HG02885 (cell line): ENCODE results near the gene TOMM40L.
A peak's percentile ranks its signal among the peaks of the same experiment; 100 is the strongest.
"Not testable (repeated sequence)": the region's sequence is repeated elsewhere in the genome, so short reads cannot be mapped to it uniquely, and the experiment has no call there.

ENCODE experiments used
- ATAC-seq: cut with Tn5 transposase; IDR thresholded peaks from one replicate; pipeline ENCODE4 v1.9.1; 2021; ENCODE audit warnings: mild to moderate bottlenecking; ENCODE audit not compliant: unreplicated experiment, poor library complexity

TOMM40L gene

GRCh38 chr1:161218301-161219077 is 7.4 kb upstream of the TOMM40L start:
- no peak for ATAC-seq

- ATAC-seq = no peak
Measured at GRCh38 chr1:161219078-161219892, 6.6 kb upstream of the TOMM40L start.

GRCh38 chr1:161220002-161220401 is 5.9 kb upstream of the TOMM40L start:
- no peak for ATAC-seq

GRCh38 chr1:161222175-161223019 is 3.5 kb upstream of the TOMM40L start:
- no peak for ATAC-seq

- ATAC-seq = no peak
Measured at GRCh38 chr1:161223805-161224694, 1.8 kb upstream of the TOMM40L start.

GRCh38 chr1:161224695-161225087 is 1.2 kb upstream of the TOMM40L start:
- not testable (repeated sequence) for ATAC-seq

- ATAC-seq = no peak
Measured at GRCh38 chr1:161225178-161225533, 704 bp upstream of the TOMM40L start.

- no peak for ATAC-seq
Measured at GRCh38 chr1:161226320-161226711, 456 bp downstream of the TOMM40L start.

GRCh38 chr1:161226759-161227158 is 899 bp downstream of the TOMM40L start:
- no peak for ATAC-seq

- peak; percentile 36 for ATAC-seq
Measured at GRCh38 chr1:161227196-161227871, 1.5 kb downstream of the TOMM40L start.

- ATAC-seq = no peak
Measured at GRCh38 chr1:161228032-161228431, 2.2 kb downstream of the TOMM40L start.

- ATAC-seq = no peak
Measured at GRCh38 chr1:161229896-161230295, 4.0 kb downstream of the TOMM40L start.

GRCh38 chr1:161230762-161231161 is 4.9 kb downstream of the TOMM40L start:
- no peak for ATAC-seq

GRCh38 chr1:161233102-161233501 is 7.2 kb downstream of the TOMM40L start:
- ATAC-seq = no peak

GRCh38 chr1:161235957-161236775 is 10.3 kb downstream of the TOMM40L start:
- no peak for ATAC-seq

GRCh38 chr1:161238039-161238473 is 12.2 kb downstream of the TOMM40L start, which contains the start of gene NR1I3:
NR1I3 (minus strand) TSS chr1:161238203; CDS start chr1:161236565, 1,638 bp downstream.
- no peak for ATAC-seq

- no peak for ATAC-seq
Measured at GRCh38 chr1:161241682-161242081, 15.8 kb downstream of the TOMM40L start.

- no peak for ATAC-seq
Measured at GRCh38 chr1:161242313-161242712, 16.5 kb downstream of the TOMM40L start.
